Measurements from ENCODE around the gene SKA3.

SKA3 gene

GRCh38 chr13:21123956-21124355, 52.4 kb downstream of the SKA3 start:
- no peak overlapping the region for H3K9ac ChIP-seq (ENCODE audit: low read length)
- H3K4me1 ChIP-seq (ENCODE audit: low read length): 0 out of 2 replicates have a peak, but pooled peaks cover 3% of the 10 kb centered on the region
- H3K9me3 ChIP-seq (ENCODE audit: insufficient read depth, low read length): no peaks in the 10 kb centered on the region
- H4K20me1 ChIP-seq (ENCODE audit: insufficient read depth, low read length): no peaks in the 10 kb centered on the region
- H3K4me3 ChIP-seq (ENCODE audit: low read length): no peak overlapping the region
- no peak overlapping the region for H3K27ac ChIP-seq (ENCODE audit: low read length)
- H2AFZ ChIP-seq (ENCODE audit: low read depth, low read length): no peak overlapping the region; the same call in 1 of the 2 replicates
- no peaks in the 10 kb centered on the region for H3K36me3 ChIP-seq (replicated peaks; ENCODE audit: low read depth, low read length)
- TF ChIP-seq EZH2phosphoT487 (IDR thresholded peaks at IDR 0.05; ENCODE audit: low read depth): no peak
- TF ChIP-seq CTCF (IDR thresholded peaks at IDR 0.05; ENCODE audit: low read depth, low read length): no peak
- no peaks in the 10 kb centered on the region for H3K79me2 ChIP-seq (ENCODE audit: low read length)
- H3K4me2 ChIP-seq (ENCODE audit: low read length): no peak overlapping the region
- no peaks in the 10 kb centered on the region for H3K27me3 ChIP-seq (ENCODE audit: low read depth, low read length)

- H3K27ac ChIP-seq (ENCODE audit: low read length): no peak overlapping the region
- no peaks in the 10 kb centered on the region for H3K79me2 ChIP-seq (ENCODE audit: low read length)
- TF ChIP-seq CTCF (IDR thresholded peaks at IDR 0.05; ENCODE audit: low read depth, low read length) (no peak), EZH2phosphoT487 (IDR thresholded peaks at IDR 0.05; ENCODE audit: low read depth) (no peak)
- no peak overlapping the region for H2AFZ ChIP-seq (ENCODE audit: low read depth, low read length)
- no peaks in the 10 kb centered on the region for H3K4me1 ChIP-seq (ENCODE audit: low read length)
- no peak overlapping the region for H3K4me2 ChIP-seq (ENCODE audit: low read length)
- H3K9me3 ChIP-seq (ENCODE audit: insufficient read depth, low read length): no peaks in the 10 kb centered on the region
- no peaks in the 10 kb centered on the region for H4K20me1 ChIP-seq (ENCODE audit: insufficient read depth, low read length)
- no peak overlapping the region for H3K4me3 ChIP-seq (ENCODE audit: low read length)
- no peaks in the 10 kb centered on the region for H3K36me3 ChIP-seq (replicated peaks; ENCODE audit: low read depth, low read length)
- no peak overlapping the region for H3K9ac ChIP-seq (ENCODE audit: low read length)
- H3K27me3 ChIP-seq (ENCODE audit: low read depth, low read length): no peaks in the 10 kb centered on the region
Observed at GRCh38 chr13:21121616-21122015, 54.7 kb downstream of the SKA3 start.

- H3K4me3 ChIP-seq (ENCODE audit: low read length): no peak overlapping the region
- no peaks in the 10 kb centered on the region for H4K20me1 ChIP-seq (ENCODE audit: insufficient read depth, low read length)
Observed at GRCh38 chr13:21120191-21120590, 56.2 kb downstream of the SKA3 start.

GRCh38 chr13:21119526-21119925, 56.8 kb downstream of the SKA3 start:
- Histone ChIP-seq H3K27ac (ENCODE audit: low read length) (no peak overlapping the region), H3K4me2 (ENCODE audit: low read length) (no peak overlapping the region), H3K36me3 (replicated peaks; ENCODE audit: low read depth, low read length) (no peaks in the 10 kb centered on the region), H3K4me1 (ENCODE audit: low read length) (no peaks in the 10 kb centered on the region), H3K27me3 (ENCODE audit: low read depth, low read length) (no peaks in the 10 kb centered on the region), H4K20me1 (ENCODE audit: insufficient read depth, low read length) (no peaks in the 10 kb centered on the region), H3K9ac (ENCODE audit: low read length) (no peak overlapping the region), H3K79me2 (ENCODE audit: low read length) (no peaks in the 10 kb centered on the region), H3K4me3 (ENCODE audit: low read length) (no peak overlapping the region), H2AFZ (ENCODE audit: low read depth, low read length) (no peak overlapping the region), H3K9me3 (ENCODE audit: insufficient read depth, low read length) (no peaks in the 10 kb centered on the region)
- TF ChIP-seq EZH2phosphoT487 (IDR thresholded peaks at IDR 0.05; ENCODE audit: low read depth) (no peak), CTCF (IDR thresholded peaks at IDR 0.05; ENCODE audit: low read depth, low read length) (no peak)

More at GRCh38 chr13:21120191-21120590, 56.2 kb downstream of the SKA3 start:
- H3K36me3 ChIP-seq (replicated peaks; ENCODE audit: low read depth, low read length): no peaks in the 10 kb centered on the region
- H3K27me3 ChIP-seq (ENCODE audit: low read depth, low read length): no peaks in the 10 kb centered on the region
- H3K27ac ChIP-seq (ENCODE audit: low read length): no peak overlapping the region
- no peaks in the 10 kb centered on the region for H3K9me3 ChIP-seq (ENCODE audit: insufficient read depth, low read length)
- no peak overlapping the region for H3K9ac ChIP-seq (ENCODE audit: low read length)
- H3K4me1 ChIP-seq (ENCODE audit: low read length): no peaks in the 10 kb centered on the region
- H2AFZ ChIP-seq (ENCODE audit: low read depth, low read length): no peak overlapping the region
- H3K79me2 ChIP-seq (ENCODE audit: low read length): no peaks in the 10 kb centered on the region
- H3K4me2 ChIP-seq (ENCODE audit: low read length): no peak overlapping the region
- TF ChIP-seq EZH2phosphoT487 (IDR thresholded peaks at IDR 0.05; ENCODE audit: low read depth): no peak
- no peak for TF ChIP-seq CTCF (IDR thresholded peaks at IDR 0.05; ENCODE audit: low read depth, low read length)
